Measurements from ENCODE around the gene FAM111A. TPM values are rescaled to one million over a fixed set of nuclear protein-coding genes. Genes with fewer than 3 reads are reported as not detected.
"Not testable (repeated sequence)": the region's sequence is repeated elsewhere in the genome, so short reads cannot be mapped to it uniquely, and the experiment has no call there.

The FAM111A gene
- total RNA-seq, 1 donor = 60.0 TPM

GRCh38 chr11:59135648-59136461 lies 6.8 kb upstream of the FAM111A start:
- peak overlapping the region; percentile 29 for H3K4me3 ChIP-seq (ENCODE audit: low read depth, low read length)
- DNase-seq (ENCODE audit: low read depth) = peak; percentile 74
- TF ChIP-seq CTCF (IDR thresholded peaks at IDR 0.05; ENCODE audit: insufficient read depth, low read depth, low read length) = peak; percentile 98

- DNase-seq (ENCODE audit: low read depth); H3K4me3 ChIP-seq (ENCODE audit: low read depth, low read length): not testable (repeated sequence)
Observed at GRCh38 chr11:59136551-59136950, 6.1 kb upstream of the FAM111A start.

GRCh38 chr11:59137190-59137589 lies 5.5 kb upstream of the FAM111A start:
- no peak for DNase-seq (ENCODE audit: low read depth)
- H3K4me3 ChIP-seq (ENCODE audit: low read depth, low read length) = no peak overlapping the region
- TF ChIP-seq CTCF (IDR thresholded peaks at IDR 0.05; ENCODE audit: insufficient read depth, low read depth, low read length) = no peak

- no peak overlapping the region for H3K4me3 ChIP-seq (ENCODE audit: low read depth, low read length)
- no peak for DNase-seq (ENCODE audit: low read depth)
- TF ChIP-seq CTCF (IDR thresholded peaks at IDR 0.05; ENCODE audit: insufficient read depth, low read depth, low read length) = no peak
Observed at GRCh38 chr11:59138643-59139042, 4.0 kb upstream of the FAM111A start.

- no peak overlapping the region for H3K4me3 ChIP-seq (ENCODE audit: low read depth, low read length)
- no peak for DNase-seq (ENCODE audit: low read depth)
- TF ChIP-seq CTCF (IDR thresholded peaks at IDR 0.05; ENCODE audit: insufficient read depth, low read depth, low read length) = no peak
Observed at GRCh38 chr11:59141191-59141590, 1.5 kb upstream of the FAM111A start.

- DNase-seq (ENCODE audit: low read depth) = peak; percentile 24
Observed at GRCh38 chr11:59141673-59142460, 789 bp upstream of the FAM111A start.

More at GRCh38 chr11:59141673-59142460, 789 bp upstream of the FAM111A start:
- TF ChIP-seq CTCF (IDR thresholded peaks at IDR 0.05; ENCODE audit: insufficient read depth, low read depth, low read length) = no peak
- H3K4me3 ChIP-seq (ENCODE audit: low read depth, low read length) = peak overlapping the region; percentile 87

All from fibroblast of villous mesenchyme (primary cell).